Adipose tissue (tissue), 3 donors: ENCODE data around the gene FLT4. TPM values are rescaled to one million over a fixed set of nuclear protein-coding genes. Genes with fewer than 3 reads are reported as not detected.

Experiments
- H3K27ac ChIP-seq: one replicate; pipeline ENCODE4 v1.5.1; 2013; ENCODE audit warnings: low read depth, low read length
- WGBS, 3 donors: extraction: QIAGEN DNeasy Blood & Tissue Kit; methylation state at CpG; one replicate each; pipeline ENCODE4 v1.1.7; 2013; 5-methylcytosine and 5-hydroxymethylcytosine counted together
- polyA plus RNA-seq, 3 donors: library from polyadenylated mRNA; stranded (reverse); fragments of 200-250 nt; gene quantifications; one replicate each; pipeline ENCODE4 v1.2.3, GENCODE V29; 2013
- donor health status: healthy with polysubstance abuse.
- donor health status: Bipolar disorder and iron deficiency.
- donor health status: healthy.

The FLT4 gene
- polyA plus RNA-seq, 3 donors = 2.9 to 24.7 (median 13.1) TPM

DNA sequence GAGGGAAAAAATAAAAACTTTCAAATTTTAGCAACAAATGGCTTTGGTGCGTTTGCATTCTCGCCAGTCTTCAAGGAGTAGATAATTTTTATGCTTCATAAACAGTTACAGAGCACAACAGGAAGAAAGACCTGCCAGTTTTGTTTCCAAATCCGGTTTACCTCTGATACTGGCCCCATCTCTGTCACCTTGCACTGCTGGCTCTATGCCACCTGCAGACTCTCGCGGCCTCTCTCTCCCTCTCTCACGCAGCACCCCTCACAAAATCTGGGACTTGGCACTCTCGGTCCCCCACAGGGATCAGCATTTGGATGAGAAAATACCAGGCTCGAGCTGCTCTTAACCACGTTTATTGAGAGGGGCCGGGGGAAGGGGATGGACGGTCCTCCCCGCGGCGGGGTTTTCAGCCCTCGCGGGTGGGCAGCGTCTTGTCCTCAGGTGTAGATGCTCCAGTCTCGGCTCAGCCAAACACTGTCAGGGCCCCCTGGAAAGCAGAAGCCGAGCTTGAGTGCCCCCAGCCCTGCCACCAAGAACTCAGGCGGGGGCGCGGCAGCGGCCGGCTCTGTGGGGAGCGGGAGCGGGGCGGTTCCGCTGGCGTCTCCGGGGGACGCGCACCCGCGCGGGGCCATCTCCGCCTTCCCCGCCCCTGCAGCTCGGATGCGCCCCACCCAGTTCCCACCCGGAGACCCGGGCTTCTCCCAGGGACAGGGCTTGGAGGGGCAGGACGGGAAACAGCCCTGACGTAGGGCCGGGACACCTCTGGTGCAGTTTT is 59.4 kb downstream of the FLT4 start:
- 1 to 3% (median 3%) methylated on average over 40 to 44 of the region's 44 CpGs for WGBS, 3 donors
- no peak overlapping the region for H3K27ac ChIP-seq

DNA sequence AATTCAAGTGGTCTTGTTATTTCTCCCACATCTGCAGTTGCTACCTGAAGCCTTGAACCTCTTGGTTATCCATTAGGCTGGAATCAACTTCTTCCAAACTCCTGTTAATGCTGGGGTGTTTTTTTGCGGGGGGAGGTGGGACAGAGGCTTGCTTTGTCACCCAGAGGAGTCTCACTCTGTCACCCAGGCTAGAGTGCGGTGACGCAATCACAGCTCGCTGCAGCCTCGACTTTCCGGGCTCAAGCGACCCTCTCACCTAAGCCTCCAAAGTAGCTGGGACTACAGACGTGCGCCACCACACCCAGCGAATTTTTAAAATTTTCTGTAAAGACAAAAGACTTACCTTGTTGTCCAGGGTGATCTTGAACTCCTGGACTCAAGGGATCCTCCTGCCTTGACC is 62.5 kb downstream of the FLT4 start:
- WGBS, 3 donors = 79 to 92% (median 92%) methylated on average over 10 of the region's 10 CpGs
- no peak overlapping the region for H3K27ac ChIP-seq

DNA sequence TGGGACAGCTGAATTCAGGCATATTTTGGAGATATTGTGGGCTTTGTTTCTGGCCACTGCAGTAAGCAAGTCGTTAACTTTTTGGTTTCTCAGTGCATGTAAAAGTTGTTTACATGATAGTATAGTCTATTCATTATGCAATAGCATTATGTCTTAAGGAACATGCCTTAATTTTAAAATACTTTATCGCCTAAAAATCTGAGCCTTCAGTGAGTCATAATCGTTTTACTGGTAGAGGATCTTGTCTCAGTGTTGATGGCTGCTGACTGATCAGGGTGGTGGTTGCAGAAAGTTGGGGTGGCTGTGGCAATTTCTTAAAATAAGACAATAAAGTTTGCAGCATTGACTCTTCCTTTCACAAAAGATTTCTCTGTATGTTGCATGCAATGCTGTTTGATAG is 63.2 kb downstream of the FLT4 start:
- WGBS, 3 donors = 87 to 89% (median 87%) methylated on average over 3 of the region's 3 CpGs
- no peak overlapping the region for H3K27ac ChIP-seq

DNA sequence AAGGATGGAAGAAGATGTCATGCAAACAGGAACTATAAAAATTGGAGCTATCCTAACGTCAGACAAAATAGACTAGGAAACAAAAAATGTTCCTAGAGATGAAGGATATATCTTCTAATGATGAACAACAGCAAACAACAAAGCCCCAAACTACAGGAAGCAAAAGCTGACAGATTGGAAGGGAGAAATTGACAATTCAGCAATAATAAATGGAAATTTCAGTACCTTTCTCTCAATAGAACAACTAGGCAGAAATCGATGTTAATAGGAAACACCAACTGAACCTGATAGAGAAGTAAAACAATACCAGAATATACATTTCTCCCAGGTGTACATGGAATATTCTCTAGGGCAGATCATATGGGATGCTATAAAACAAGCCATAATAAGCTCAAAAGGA is 65.7 kb downstream of the FLT4 start:
- WGBS, 3 donors = 54 to 77% (median 67%) methylated on average over 2 of the region's 2 CpGs
- no peak overlapping the region for H3K27ac ChIP-seq

DNA sequence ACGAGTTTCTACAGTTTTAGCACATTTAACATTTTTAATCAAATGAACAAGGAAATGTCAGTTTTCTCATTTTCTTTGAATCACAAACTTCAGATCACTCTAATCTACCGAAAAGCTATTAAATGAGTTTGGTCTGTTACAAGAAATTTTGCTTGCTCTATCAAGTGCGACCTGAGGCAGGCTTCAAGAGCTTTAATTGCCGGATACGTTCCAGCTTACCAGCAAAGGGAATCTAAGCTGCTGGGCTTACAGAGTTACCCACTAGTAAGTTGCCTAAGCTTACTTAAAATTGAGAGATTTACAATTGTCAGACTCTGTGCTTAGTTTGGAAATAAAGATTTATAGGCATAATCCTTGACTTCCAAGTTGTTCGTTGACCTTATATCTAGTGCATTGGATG is 68.7 kb downstream of the FLT4 start:
- no peak overlapping the region for H3K27ac ChIP-seq
- 84 to 88% (median 88%) methylated on average over 6 of the region's 6 CpGs for WGBS, 3 donors

DNA sequence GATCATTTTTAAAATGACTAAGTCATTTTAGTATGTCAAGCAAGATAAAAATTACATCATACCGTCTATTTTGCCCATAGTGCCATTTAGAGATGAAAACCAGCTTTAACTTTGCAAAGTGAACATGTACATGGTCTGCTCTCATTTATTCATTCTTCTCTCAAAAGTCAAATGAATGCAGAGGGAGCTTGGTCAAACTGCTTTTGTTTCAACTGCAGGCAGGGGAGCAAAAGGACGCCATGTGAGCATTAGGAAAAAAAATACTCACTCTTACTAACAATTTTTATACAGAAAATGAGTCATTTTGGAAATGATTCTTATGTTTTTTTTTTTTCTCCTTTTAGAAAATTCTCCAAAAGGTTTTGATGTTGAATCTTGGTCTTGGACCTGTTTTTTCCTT is 73.8 kb downstream of the FLT4 start:
- 82 to 87% (median 84%) methylated on average over 2 of the region's 2 CpGs for WGBS, 3 donors
- no peak overlapping the region for H3K27ac ChIP-seq

DNA sequence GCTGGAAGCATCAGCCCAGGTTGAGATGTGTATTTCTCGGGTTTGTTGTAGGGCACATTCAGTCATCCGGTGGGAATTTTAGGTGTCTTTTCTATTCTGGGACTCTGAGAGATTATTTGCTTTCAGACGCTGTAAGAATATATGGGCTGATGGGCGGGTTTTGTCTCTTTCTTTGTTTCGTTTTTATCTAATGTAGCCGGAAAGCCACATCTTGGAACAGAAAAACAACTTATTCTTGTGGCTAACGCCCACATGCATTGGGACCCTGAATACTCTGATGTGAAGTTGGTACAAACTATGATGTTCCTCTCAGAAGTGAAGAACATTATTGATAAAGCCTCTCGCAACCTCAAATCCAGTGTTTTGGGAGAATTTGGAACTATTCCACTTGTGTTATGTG is 80.5 kb downstream of the FLT4 start:
- WGBS, 3 donors = 84 to 85% (median 84%) methylated on average over 8 of the region's 8 CpGs
- no peak overlapping the region for H3K27ac ChIP-seq

DNA sequence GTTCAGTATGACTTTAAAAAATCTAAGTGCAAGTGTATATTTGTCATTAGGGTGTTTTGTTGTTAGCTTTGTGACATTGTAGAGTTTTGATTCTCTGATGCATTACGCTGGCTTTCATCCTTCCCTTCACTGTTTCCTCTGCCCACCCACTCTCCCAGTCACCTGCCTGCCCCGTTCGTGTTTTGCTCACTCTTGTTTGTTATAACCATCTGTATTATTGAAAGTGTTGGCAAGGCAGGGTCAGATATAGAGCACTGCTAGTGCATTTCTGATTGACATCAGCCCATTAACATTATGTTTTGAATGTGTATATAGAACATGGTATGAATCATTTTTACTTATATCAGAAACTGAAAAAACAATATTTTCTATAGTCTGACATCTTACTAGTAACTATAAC is 85.4 kb downstream of the FLT4 start:
- no peak overlapping the region for H3K27ac ChIP-seq
- WGBS, 3 donors = 67 to 89% (median 79%) methylated on average over 3 of the region's 3 CpGs

DNA sequence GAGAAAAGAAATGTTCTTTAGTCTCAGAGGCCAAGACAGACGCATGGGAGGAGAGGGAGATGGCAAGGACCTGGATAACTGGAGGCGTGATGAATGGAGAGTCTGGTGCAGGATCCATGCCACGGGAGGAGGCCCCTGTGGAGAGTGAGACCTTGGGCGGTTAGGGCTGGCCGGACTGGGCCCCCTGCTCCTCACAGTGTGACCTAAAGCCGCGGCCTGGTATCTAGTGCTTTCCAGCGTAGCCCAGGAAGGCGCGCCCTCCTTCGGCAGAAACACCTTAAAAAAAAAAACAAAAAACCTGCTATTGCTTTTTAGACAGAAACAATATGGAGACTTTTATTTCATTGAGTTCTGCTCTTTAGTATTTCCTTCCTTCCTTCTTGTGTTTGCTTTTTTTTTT is 91.2 kb downstream of the FLT4 start:
- 95 to 97% (median 95%) methylated on average over 11 of the region's 11 CpGs for WGBS, 3 donors
- H3K27ac ChIP-seq = no peak overlapping the region

DNA sequence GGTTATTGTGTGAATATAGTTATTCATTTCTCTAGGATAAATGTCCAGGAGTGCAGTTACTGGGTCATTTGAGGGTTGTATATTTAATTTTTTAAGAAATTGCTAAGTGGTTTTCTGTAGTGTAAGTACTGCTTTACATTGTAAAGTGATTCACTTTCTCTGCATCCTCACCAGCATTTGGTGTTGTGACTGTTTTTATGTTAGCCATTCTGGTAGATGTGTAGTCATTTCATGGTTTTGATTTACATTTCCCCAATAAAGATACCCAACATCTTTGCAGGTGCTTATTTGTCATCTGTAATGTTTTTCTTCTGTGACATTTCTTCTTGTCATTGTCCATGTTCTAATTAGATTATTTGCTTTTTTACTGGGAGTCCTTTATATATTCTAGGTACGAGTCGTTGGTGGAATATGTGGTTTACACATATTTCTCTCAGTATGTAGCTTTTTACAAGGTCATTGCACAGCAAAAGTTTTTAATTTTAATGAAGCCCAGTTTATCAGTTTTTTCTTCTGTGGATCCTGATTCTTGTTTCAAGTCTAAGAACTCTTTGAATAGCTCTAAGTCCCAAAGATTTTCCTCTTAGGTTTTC is 92.1 kb downstream of the FLT4 start:
- H3K27ac ChIP-seq = no peak overlapping the region
- WGBS, 3 donors = 83 to 98% (median 92%) methylated on average over 2 of the region's 2 CpGs

DNA sequence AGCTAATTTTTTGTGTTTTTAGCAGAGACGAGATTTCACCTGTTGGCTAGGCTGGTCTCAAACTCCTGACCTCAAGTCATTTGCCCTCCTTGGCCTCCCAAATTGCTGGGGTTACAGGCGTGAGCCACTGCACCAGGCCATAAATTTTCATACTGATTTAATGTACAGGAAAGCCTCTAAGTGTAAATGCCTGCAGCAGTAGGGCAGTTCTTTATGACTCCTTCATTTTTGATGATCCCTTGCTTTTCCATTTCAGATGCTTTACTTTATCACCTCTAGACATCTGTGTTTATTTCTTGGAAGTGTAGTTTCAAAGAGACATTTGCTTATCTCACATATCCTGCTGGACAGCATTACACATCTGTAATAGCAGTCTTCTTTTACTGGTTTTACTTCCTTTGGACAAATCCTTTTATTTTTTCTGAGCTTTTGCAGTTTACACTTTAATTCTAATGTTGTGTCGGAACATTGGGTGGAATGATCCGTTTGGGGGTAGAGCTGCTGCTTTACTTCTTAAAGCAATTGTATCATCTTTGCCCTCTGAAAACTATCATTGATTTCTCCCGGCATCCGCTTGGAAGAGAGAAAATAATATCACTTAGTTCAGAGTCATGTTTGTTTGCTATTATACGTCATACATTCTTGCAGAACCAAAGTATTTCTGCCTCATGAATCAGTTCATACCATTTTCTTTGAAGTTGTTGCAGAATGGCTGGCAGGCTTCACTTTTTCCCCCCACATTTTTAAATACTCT is 94.1 kb downstream of the FLT4 start:
- H3K27ac ChIP-seq = no peak overlapping the region
- WGBS, 3 donors = 79 to 85% (median 85%) methylated on average over 7 of the region's 7 CpGs

DNA sequence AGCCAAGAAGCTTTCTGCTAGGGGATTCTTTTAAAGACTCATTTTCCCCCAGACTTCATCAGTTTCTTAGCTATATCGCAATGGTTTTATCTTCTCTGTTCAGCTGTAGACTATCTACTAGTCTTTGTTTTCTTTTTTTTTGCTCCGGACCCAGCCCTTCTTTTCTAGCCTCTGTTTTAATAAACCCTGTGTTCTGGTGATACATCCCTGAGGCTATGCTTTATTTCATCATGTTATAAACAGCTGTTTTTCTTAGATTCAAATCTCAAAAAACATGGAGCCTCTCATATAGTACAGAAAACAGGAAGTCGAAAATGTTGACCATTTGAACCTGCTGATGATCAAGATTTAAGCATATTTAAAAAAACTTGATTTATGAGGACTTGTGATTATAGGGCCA is 95.9 kb downstream of the FLT4 start:
- no peak overlapping the region for H3K27ac ChIP-seq
- WGBS, 3 donors = 94 to 98% (median 96%) methylated on average over 3 of the region's 3 CpGs

Other genes with a start within 250 kb of the FLT4 start
- 1 to 10 TPM; 3.2 to 9.0 (median 4.9) TPM for gene CNOT6, start 155.2 kb downstream of the FLT4 start, polyA plus RNA-seq
- 1 to 10 TPM in 2 of 3 donors, not detected in 1; 1.1 to 1.2 TPM for gene SCGB3A1, start 58.1 kb downstream of the FLT4 start, polyA plus RNA-seq
- not detected for gene OR2Y1, start 90.5 kb upstream of the FLT4 start, polyA plus RNA-seq
- 100 to 1,000 TPM in 2 of 3 donors, 10 to 100 TPM in 1; 97.5 to 180 (median 114) TPM for gene MGAT1, start 153.2 kb upstream of the FLT4 start, polyA plus RNA-seq
- gene ZFP62, start 211.7 kb upstream of the FLT4 start, polyA plus RNA-seq = 1 to 10 TPM; 5.0 to 9.8 (median 8.6) TPM
- gene BTNL8, start 249.6 kb upstream of the FLT4 start, polyA plus RNA-seq = under 1 TPM; 0.14 to 1.00 (median 0.34) TPM